Psoas muscle (tissue), 8 donors: ENCODE data around the gene REV1. TPM values are rescaled to one million over a fixed set of nuclear protein-coding genes. Genes with fewer than 3 reads are reported as not detected.

ENCODE experiments used
- ATAC-seq, 4 donors: fragments of 200-7000 bp; cut with Tn5 transposase; one replicate each; pipeline ENCODE4 v1.9.1; 2020; ENCODE audit warnings: moderate library complexity in 3 of 4, mild to moderate bottlenecking in 2 of 4
- DNase-seq, 2 donors: peaks; one replicate each; pipeline ENCODE4 v3.0.0-alpha.2; 2020
- H3K27ac ChIP-seq: fragments of 200-600 bp; one replicate; pipeline ENCODE4 v1.8.0; 2022
- H3K27me3 ChIP-seq, 3 donors: fragments of 200-600 bp in 1 of 3; one replicate each; pipeline versions ENCODE4 v1.6.1 to v1.8.0; 2013 to 2022; ENCODE audit warnings: low read length in 2 of 3, mild to moderate bottlenecking in 2 of 3, moderate library complexity in 1 of 3; ENCODE audit not compliant: insufficient read depth in 3 of 3
- H3K36me3 ChIP-seq, 2 donors: fragments of 200-600 bp in 1 of 2; one replicate each; pipeline versions ENCODE4 v1.6.1 to v1.8.0; 2013 to 2022; ENCODE audit warnings: low read depth in 1 of 2, mild to moderate bottlenecking in 1 of 2, moderate library complexity in 1 of 2; ENCODE audit not compliant: insufficient read depth in 1 of 2
- H3K4me1 ChIP-seq: fragments of 200-600 bp; one replicate; pipeline ENCODE4 v1.8.0; 2022
- H3K4me3 ChIP-seq: fragments of 200-600 bp; one replicate; pipeline ENCODE4 v1.8.0; 2022; ENCODE audit warnings: mild to moderate bottlenecking
- H3K9me3 ChIP-seq: fragments of 200-600 bp; one replicate; pipeline ENCODE4 v1.8.0; 2022
- CTCF ChIP-seq: fragments of 200-600 bp; IDR thresholded peaks from one replicate; pipeline ENCODE4 v1.8.0; 2022; ENCODE audit warnings: antibody characterized with exemption
- WGBS, 3 donors: extraction: QIAGEN DNeasy Blood & Tissue Kit; methylation state at CpG; one replicate each; pipeline versions ENCODE4 v1.1.6 to v1.1.7; 2013; 5-methylcytosine and 5-hydroxymethylcytosine counted together
- intact Hi-C, 2 donors: fragments of 100-400 bp; cut with DNase I; formaldehyde crosslinking; loops; one replicate each; pipeline versions ENCODE4 v1.11.0 to v1.14.2; 2022
- polyA plus RNA-seq, 3 donors: library from polyadenylated mRNA; stranded (reverse); fragments of 200-250 nt; gene quantifications; one replicate each; pipeline ENCODE4 v1.2.3, GENCODE V29; 2013
- total RNA-seq, 4 donors: library from RNA; stranded (reverse); fragmentation: NEBNext Ultra II Directional in 2 of 4; extraction: Animal tissue kit (Norgen Biotek cat#: 25700) in 2 of 4; gene quantifications; one replicate each; pipeline versions ENCODE4 v1.2.1 to v1.2.4, GENCODE V29; 2021 to 2023
- donor health status: healthy with polysubstance abuse.
- donor health status: DM: no; HTN: no; CAD: no; lungs with moderate emphysema.
- donor health status: Bipolar disorder and iron deficiency.
- donor health status: healthy.
- donor health status: DM: yes; HTN: yes; CAD: no.
- donor health status: DM: no; HTN: no; CAD: no.
- donor health status: DM: no; HTN: no; CAD: no.
- donor health status: DM: yes; HTN: yes; CAD: no.

Gene REV1
- total and polyA plus RNA-seq, 7 donors = 9.1 to 26.0 (median 19.9) TPM

GRCh38 chr2:99495115-99495860, 5.5 kb upstream of the REV1 start:
- Histone ChIP-seq H3K36me3 (no peaks in the 10 kb centered on the region), H3K9me3 (no peaks in the 10 kb centered on the region), H3K27me3 (no peaks in the 10 kb centered on the region), H3K27ac (no peak overlapping the region), H3K4me3 (no peak overlapping the region), H3K4me1 (peaks cover 6% of the 10 kb centered on the region)
- DNase-seq (no peak), ATAC-seq (no peak)
- WGBS, 3 donors = 86 to 89% (median 88%) methylated on average over 4 of the region's 4 CpGs
- TF ChIP-seq CTCF = no peak
- intact Hi-C loops = no loop called here

- Histone ChIP-seq H3K36me3 (no peaks in the 10 kb centered on the region), H3K9me3 (no peaks in the 10 kb centered on the region), H3K4me1 (peaks cover 12% of the 10 kb centered on the region), H3K27ac (no peak overlapping the region), H3K27me3 (no peaks in the 10 kb centered on the region), H3K4me3 (no peak overlapping the region)
- DNase-seq = no peak
- ATAC-seq = no peak
- intact Hi-C loops = loop anchor here (5.0 kb wide), 2 partner anchors 50 to 155 kb away; partner anchors contain the start of genes EIF5B (in 1 of the 2) and TXNDC9 (in 1 of the 2)
- no peak for TF ChIP-seq CTCF
Measured at GRCh38 chr2:99492721-99493120, 2.9 kb upstream of the REV1 start.

- WGBS, 3 donors = 36 to 38% (median 38%) methylated on average over 31 of the region's 31 CpGs
- peaks cover 26% of the 10 kb centered on the region for H3K4me1 ChIP-seq
- intact Hi-C loops = loop anchor here (1.0 to 5.0 kb wide), 3 partner anchors 49 to 155 kb away; partner anchors contain the start of genes TXNDC9 (in 2 of the 2) and EIF5B (in 1 of the 2)
- no peaks in the 10 kb centered on the region for H3K36me3 ChIP-seq
- DNase-seq = no peak
- TF ChIP-seq CTCF = no peak
- no peak for ATAC-seq
- no peaks in the 10 kb centered on the region for H3K9me3 ChIP-seq
- H3K27me3 ChIP-seq = no peaks in the 10 kb centered on the region
- H3K27ac ChIP-seq = peak overlapping the region; percentile 97
- peak overlapping the region; percentile 90 for H3K4me3 ChIP-seq
Measured at GRCh38 chr2:99490623-99491461, 1.0 kb upstream of the REV1 start.

GRCh38 chr2:99489063-99489760, 605 bp downstream of the REV1 start:
- peak overlapping the region; percentile 90 for H3K4me3 ChIP-seq
- 0% methylated on average over 58 to 95 of the region's 95 CpGs for WGBS, 3 donors
- no peak for TF ChIP-seq CTCF
- H3K4me1 ChIP-seq = peaks cover 42% of the 10 kb centered on the region
- intact Hi-C loops = loop anchor here in 1 of 2 donors (5.0 kb wide), 1 partner anchor 312 kb away; no protein-coding TSS in a partner anchor
- peak; percentile 51 to 59 (median 53) for ATAC-seq
- peak overlapping the region; percentile 97 for H3K27ac ChIP-seq
- H3K36me3 ChIP-seq = no peaks in the 10 kb centered on the region
- peak; percentile 70 to 84 for DNase-seq
- no peaks in the 10 kb centered on the region for H3K9me3 ChIP-seq
- no peaks in the 10 kb centered on the region for H3K27me3 ChIP-seq
